Measurements from ENCODE around the gene MAPKAP1.

Gene MAPKAP1

DNA sequence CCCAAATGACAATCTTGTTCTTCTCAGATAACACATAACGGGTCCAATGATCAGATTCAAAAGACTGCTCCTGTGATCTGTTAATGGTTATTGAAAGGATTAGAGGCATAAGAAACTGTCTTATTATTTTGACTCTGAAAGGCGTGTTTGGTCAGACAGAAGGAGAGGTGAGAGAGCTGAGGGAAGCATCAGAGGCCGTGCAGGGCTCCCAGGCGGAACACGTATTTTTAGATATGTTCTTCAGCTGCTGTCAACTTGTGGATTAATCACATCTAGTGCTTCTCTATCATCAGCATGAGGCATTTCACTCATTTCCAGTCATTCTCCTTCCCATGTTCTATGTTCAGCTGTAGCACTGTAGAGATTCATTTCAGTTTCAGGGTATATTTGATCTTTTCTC, 199.8 kb downstream of the MAPKAP1 start:
- no peak for DNase-seq

- no peak for DNase-seq
These were observed 201.0 kb downstream of the MAPKAP1 start for GRCh38 chr9:125505988-125506438.

GRCh38 chr9:125504616-125505015, 202.4 kb downstream of the MAPKAP1 start:
- DNase-seq = no peak

DNA sequence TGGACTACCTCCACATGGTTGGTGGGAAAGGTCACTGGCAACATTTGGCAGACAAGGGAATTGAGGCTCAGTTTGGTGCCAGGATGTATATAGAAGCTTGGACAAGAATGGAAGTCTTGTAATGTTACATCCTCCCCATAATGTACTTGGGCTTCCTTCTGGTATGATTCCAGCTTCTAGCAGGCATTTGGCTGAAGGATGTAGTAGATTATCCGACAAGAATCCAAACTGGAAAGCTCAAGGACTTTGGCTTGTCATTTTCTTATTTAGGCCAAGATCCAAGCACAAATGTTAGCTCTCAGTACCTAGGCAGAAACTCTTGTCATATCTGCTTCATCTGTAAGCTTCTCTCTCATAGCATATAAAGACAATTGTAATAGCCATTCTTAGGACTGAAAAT, 209.1 kb downstream of the MAPKAP1 start:
- no peak for DNase-seq

GRCh38 chr9:125497478-125497877, 209.5 kb downstream of the MAPKAP1 start:
- no peak for DNase-seq

GRCh38 chr9:125496313-125496834, 210.6 kb downstream of the MAPKAP1 start:
- no peak for DNase-seq

GRCh38 chr9:125495172-125496119, 211.6 kb downstream of the MAPKAP1 start:
- no peak for DNase-seq

DNA sequence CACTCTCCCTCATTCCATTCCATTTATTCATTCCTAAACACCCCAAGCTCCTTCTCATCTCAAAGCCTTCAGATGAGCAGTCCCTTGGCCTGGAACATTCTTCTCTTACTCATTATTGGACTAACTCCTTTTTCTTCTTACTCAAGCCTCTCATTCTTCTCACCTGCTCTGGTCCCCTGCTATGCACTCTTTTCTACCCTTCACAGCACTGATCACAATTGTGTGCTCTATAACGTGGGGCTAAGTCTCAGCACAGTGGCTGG, 212.4 kb downstream of the MAPKAP1 start:
- DNase-seq = no peak

DNA sequence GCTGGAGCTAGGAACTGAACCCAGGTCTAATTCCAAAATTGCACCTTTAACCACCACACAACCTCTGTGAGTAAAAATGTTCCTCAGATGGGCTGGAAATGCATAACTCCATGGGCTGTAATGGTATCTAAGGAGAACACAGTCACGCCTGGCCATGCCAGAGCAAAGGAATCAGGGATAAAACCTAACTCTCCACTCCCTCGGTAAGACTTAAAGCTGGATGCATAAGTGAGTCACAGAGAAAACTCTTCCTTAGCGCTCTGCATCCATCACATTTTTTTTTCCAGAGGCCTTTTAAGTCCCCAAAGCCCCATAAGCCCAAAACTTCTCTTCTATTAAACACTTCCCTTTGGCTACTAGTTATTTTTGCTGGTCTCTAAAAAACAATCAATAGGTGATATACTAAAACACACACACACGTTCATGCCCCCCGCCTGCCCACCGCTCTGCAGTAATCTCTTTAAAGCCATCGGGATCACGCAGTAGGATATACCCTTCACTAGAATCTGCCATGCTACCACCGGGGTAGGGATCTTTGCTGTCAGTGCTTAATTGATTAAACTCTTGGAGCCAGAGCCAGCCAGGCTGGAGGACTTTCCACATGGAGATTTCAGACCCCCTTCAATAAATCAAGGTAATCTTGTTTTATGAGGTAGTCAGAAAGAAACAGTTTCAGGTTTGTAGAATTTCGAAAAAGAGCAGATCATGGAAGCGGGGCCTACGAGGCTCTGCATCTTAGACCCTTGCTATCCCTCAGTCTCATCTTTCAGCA, 212.9 kb downstream of the MAPKAP1 start:
- no peak for DNase-seq

- DNase-seq = no peak
These were observed 213.6 kb downstream of the MAPKAP1 start for GRCh38 chr9:125493384-125493783.

- no peak for DNase-seq
These were observed 214.3 kb downstream of the MAPKAP1 start for GRCh38 chr9:125492719-125493118.

GRCh38 chr9:125487842-125488241, 219.2 kb downstream of the MAPKAP1 start:
- no peak for DNase-seq

GRCh38 chr9:125486576-125486975, 220.4 kb downstream of the MAPKAP1 start:
- no peak for DNase-seq

DNA sequence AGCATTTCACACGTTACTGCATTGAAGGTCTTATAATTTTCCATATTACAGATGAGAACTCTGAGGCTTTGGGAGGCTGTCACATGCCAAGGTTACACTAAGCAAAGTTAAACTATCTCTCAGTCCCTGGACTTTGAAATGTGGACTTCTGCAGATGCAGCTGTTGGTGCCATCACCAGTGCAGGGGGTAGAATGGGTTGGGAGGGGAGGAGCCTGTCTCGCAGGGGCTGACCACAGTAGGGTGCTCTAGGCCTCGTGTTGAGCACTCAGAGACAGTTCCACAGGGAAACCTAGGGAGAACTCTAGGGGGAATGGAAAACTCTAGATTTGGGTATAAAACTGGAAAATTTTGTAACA, 220.9 kb downstream of the MAPKAP1 start:
- no peak for DNase-seq

DNA sequence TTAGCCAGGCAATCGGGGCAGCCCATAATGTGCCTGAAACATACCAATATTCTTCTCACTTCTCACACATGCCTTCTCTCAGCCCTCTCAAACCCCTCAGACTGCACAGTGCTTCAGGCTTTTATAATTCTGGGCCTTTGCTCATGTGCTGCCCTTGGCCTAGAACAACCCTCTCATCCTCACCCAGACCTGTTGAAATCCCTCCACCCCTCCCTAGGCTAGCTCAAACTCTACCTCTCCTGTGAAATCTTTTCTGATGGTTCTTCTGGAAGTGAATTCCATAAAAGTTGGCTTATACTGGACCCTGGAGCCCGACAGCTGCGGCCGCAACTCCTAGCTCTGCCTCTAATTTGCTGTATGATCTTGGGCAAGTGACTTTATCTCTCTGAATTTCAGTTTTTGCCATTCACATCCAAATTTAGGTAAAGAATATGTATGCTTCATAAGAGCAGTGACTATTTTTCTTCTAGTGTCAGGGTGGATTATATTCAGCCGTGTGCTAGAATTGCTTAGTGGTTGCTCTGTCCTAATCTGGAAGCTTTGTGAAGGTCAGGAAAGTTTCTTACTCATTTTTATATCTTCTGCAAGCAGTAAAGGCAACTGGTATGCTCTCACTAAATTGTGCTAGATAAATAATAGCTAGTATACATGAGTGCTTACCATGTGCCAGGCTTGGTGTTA, 221.4 kb downstream of the MAPKAP1 start:
- no peak for DNase-seq

- DNase-seq = no peak
These were observed 222.4 kb downstream of the MAPKAP1 start for GRCh38 chr9:125484350-125485282.

- DNase-seq = no peak
These were observed 223.3 kb downstream of the MAPKAP1 start for GRCh38 chr9:125483697-125484096.

DNA sequence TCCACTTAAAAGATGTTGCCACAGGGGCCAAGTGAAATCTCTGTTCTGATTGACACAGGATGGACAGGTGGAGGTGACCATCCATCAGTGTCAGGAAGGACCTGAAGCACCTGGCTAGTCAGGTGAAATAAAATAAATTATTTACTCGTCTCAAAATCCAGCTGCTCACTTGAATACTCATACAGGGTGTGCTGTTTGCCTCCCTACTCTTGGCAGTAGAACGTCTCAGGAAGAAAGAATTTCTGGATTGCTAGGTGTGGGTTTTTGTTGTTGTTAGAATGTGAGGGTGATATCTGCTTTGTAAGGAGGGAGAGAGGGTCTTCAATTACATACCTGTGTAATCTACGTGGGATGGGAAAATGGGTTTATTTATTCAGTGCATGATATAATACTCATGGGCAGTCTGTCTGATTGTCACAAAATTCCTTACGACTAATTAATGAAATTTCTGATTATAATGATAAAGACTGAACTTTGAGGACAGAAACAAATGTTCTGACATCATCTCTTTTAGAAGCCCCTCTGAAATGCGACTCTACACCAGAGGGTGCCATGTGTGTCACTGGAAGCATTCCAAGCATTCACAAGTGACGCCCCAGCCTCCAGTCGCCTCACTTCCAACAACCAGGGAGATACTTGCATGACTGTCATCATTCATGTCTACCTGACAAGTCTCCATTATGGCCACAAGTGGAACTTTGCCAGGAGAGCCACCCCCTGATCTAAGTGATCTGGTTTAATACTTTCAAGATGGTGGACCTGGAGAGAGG, 227.0 kb downstream of the MAPKAP1 start:
- no peak for DNase-seq

GRCh38 chr9:125477089-125477544, 229.9 kb downstream of the MAPKAP1 start:
- no peak for DNase-seq

DNA sequence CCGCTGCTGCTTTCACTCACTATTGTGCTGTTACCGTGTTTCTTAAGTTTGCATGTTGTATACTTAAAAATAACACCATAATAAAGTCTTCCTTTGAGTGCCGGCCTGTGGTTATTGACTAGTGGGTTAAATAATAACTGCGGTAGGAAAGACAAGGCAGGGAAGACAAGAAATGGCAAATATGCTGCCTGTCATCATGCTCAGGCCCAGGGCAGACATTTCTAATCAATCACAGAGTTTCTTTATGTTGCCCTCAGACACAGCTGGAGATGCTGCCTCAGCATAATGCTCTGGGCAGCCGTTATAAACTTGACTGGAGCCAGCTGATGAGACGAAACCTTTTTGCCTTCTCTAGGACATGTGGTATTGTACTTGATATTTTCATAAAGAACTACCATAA, 230.4 kb downstream of the MAPKAP1 start:
- DNase-seq = no peak

DNA sequence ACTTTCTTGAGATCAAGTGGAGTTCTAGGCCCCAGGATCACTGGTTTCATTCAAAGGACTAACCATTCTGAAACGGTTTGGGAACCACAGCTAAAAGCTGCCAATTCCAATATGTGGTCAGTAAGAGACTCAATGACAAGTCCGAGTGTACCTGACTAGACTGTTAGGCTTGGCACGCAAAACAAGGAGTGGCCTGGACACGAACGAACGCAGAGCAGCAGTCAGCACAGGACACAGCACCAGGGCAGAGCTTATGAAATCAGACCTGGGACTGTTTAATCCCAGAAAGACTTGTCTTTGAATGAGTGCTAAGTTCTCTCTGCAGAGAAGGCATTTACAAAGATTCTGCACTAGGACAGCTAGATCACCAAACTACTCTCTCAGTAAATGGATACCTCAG, 231.6 kb downstream of the MAPKAP1 start:
- no peak for DNase-seq
